Cardiac septum (tissue), 1 donor: ENCODE data around the gene NOL4L. TPM values are rescaled to one million over a fixed set of nuclear protein-coding genes. Genes with fewer than 3 reads are reported as not detected.

ENCODE experiments used
- DNase-seq: peaks from one replicate; pipeline ENCODE4 v3.0.0-alpha.2; 2020; ENCODE audit warnings: low spot score
- intact Hi-C: fragments of 100-400 bp; cut with DNase I; formaldehyde crosslinking; loops from one replicate; pipeline ENCODE4 v1.14.0; 2022
- total RNA-seq: library from RNA; stranded (reverse); fragmentation: NEBNext Ultra II Directional; extraction: Animal tissue kit (Norgen Biotek cat#: 25700); gene quantifications from one replicate; pipeline ENCODE4 v1.2.1, GENCODE V29; 2021
- donor health status: DM: no; HTN: no; CAD: no.

Gene NOL4L
- total RNA-seq, 1 donor from 2014 or later = 10.4 TPM

- intact Hi-C loops = loop anchor here (10.0 kb wide), 1 partner anchor 304 kb away; no protein-coding TSS in a partner anchor
- DNase-seq = no peak
These were observed 126.3 kb downstream of the NOL4L start for GRCh38 chr20:32458837-32459220.

- intact Hi-C loops = loop anchor here (10.0 kb wide), 1 partner anchor 303 kb away; no protein-coding TSS in a partner anchor
- DNase-seq = no peak
These were observed 126.9 kb downstream of the NOL4L start for GRCh38 chr20:32458061-32458836.

- DNase-seq = no peak
These were observed 127.6 kb downstream of the NOL4L start for GRCh38 chr20:32457479-32457986.

GRCh38 chr20:32456869-32457478, 128.2 kb downstream of the NOL4L start:
- DNase-seq = no peak
- intact Hi-C loops = loop anchor here (10.0 kb wide), 1 partner anchor 302 kb away; no protein-coding TSS in a partner anchor

More at GRCh38 chr20:32457479-32457986, 127.6 kb downstream of the NOL4L start:
- intact Hi-C loops = loop anchor here (10.0 kb wide), 1 partner anchor 303 kb away; no protein-coding TSS in a partner anchor

GRCh38 chr20:32455901-32456701, 129.0 kb downstream of the NOL4L start:
- intact Hi-C loops = loop anchor here (10.0 kb wide), 1 partner anchor 301 kb away; no protein-coding TSS in a partner anchor
- no peak for DNase-seq

DNA sequence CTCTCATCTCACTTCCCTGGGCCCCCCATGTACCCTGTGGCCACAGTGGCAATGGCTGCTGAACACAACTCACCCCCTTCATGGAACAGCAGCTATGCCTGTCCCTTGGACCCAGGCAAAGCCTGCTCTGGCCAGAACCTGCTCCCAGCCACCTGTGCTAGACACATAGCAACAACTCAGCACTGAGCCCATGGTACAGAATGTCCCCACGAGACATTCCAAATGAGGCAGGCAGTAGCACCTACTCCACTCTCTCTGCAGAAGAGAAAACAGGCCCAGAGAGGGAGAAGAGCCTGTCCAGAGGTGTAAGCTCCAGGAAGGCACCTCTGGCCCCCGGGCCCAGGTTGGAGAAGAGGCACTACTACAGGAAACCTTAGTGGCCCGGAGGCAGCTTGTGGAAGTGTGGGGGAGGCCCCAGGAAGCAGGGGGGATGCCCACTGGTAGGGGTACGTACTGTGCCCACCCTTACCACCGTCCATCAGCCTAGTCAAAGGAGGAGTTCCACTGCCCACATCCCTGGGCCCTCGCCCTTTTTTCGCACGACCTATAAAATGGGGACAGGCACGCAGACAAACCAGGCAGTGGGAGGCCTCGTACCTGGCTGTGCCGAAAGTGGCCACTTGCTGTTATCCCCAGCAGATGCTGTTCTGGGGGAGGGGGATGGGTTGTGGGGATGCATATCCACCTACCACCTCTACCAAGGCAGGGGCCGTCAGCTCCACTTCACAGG, 129.8 kb downstream of the NOL4L start:
- intact Hi-C loops = loop anchor here (10.0 kb wide), 1 partner anchor 301 kb away; no protein-coding TSS in a partner anchor

DNA sequence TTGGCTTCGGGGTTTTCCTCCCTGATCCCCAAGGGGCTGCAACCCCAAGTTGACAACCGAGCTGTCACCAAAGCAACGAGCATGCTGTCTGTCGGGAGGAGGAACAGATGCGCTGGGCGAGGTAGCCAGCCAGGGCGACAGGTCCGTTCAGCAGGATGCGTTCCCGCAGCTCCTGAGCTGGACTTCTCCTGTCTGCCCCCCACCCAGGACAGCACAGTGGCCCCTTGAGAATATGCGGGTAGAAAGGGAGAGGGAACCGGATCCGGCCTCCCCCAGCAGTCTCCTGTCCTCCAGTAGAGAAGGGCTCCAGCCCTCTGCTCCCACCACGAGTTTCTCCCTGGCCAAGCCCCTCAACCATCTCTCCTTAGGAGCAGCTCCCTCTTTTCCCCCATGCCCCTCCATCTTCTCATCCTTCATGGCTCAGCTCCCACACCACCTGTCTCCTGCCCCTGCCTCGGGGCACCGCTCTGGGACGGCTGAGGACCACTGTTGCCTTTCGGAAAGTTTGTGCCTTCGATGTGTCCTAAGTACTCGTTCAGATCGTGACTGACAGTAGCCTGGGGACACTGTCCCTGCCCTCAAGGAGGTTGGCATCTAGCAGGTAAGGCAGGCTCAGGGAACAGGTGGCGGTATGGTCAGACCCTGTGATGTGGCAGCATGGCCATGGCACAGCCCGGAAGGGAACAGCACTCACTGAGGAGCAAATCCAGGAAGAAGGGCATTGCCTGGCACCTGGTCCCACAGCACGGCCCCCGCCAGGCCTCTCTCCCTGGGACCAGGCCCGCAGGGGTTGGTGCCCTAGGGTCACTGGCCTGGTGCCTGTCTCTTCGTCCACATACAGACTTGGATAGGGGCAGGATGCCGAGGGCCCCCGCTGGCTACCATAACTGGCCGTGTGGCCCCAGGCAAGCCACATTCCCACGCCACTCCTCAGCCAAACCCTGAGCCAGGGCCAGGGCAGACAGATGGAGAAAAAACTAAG, 130.7 kb downstream of the NOL4L start:
- no peak for DNase-seq

More for the DNA sequence above, 129.8 kb downstream of the NOL4L start:
- no peak for DNase-seq

DNA sequence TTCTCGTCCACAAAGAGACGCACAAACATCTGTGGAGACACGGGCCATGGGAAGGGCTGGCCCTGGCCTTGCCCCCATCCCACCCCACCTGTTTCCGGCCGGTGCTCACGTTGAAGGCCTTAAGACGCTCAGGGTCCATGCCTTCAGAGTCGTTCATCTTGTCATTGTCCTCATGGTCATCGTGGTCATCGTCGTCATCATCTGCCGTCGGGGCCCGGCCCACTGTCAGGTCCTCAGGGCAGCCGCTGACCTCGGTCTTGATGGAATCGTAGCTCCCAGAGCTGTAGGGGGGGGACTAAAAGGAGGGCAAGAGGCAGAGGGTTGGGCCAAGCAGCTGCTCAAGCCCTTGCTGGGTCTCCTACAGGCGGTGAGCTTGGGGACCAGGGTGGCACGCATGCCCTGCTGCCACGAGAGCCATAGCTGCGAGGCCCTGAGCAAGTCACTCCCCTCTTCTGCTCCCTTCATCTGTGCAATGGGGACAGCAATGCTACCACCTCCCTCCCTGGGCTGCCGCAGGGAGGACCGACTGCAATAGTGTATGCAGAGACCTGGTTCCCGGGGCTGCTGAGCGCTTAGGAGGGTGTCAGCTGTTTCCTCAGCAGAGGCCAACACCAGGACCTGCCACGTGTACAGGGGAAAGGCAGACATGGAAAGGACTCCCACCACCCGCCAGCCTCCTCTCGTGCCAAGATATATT, 131.5 kb downstream of the NOL4L start:
- intact Hi-C loops = loop anchor here (10.0 kb wide), 1 partner anchor 299 kb away; no protein-coding TSS in a partner anchor
- no peak for DNase-seq

More for the DNA sequence above, 130.7 kb downstream of the NOL4L start:
- intact Hi-C loops = loop anchor here (10.0 kb wide), 1 partner anchor 300 kb away; no protein-coding TSS in a partner anchor

DNA sequence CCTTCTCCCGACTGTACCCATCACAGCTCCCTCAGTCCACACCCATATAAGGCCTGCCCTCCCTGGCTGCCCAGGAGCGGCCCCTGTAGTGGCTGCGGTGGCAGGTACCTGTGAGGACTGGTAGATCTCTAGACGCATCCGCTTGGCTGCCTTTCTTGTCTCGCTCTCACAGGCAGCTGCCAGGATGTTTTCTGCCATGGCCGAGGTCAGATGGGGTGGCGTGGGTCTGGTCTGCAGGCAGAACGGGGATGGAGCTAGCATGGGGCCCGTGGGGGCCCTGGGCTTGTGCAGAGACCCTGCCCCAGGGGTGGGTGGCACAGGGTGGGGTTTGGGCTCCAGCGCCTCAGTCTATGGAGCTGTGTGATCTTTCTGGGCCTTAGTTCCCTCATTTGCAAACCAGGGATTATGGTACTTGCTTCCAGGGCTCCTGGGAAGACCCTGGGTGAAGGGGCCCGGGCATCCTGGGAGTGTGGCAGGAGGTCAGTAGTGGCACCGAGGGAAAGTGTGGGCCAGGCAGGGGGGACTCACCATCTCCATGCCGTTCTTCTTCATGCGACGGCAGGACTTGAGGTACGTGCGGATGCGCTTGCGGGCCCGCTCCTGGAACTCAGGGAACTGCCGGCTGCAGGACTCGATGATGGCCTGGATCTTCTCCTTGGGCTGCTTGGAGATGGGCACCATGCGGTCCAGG, 132.2 kb downstream of the NOL4L start:
- intact Hi-C loops = loop anchor here (10.0 kb wide), 1 partner anchor 298 kb away; no protein-coding TSS in a partner anchor
- DNase-seq = no peak

GRCh38 chr20:32451682-32452461, 133.3 kb downstream of the NOL4L start:
- no peak for DNase-seq
- intact Hi-C loops = loop anchor here (10.0 kb wide), 1 partner anchor 297 kb away; no protein-coding TSS in a partner anchor

- intact Hi-C loops = loop anchor here (10.0 kb wide), 1 partner anchor 297 kb away; no protein-coding TSS in a partner anchor
- DNase-seq = no peak
These were observed 133.8 kb downstream of the NOL4L start for GRCh38 chr20:32451340-32451681.

- intact Hi-C loops = loop anchor here (10.0 kb wide), 1 partner anchor 296 kb away; no protein-coding TSS in a partner anchor
These were observed 134.6 kb downstream of the NOL4L start for GRCh38 chr20:32450484-32451061.

DNA sequence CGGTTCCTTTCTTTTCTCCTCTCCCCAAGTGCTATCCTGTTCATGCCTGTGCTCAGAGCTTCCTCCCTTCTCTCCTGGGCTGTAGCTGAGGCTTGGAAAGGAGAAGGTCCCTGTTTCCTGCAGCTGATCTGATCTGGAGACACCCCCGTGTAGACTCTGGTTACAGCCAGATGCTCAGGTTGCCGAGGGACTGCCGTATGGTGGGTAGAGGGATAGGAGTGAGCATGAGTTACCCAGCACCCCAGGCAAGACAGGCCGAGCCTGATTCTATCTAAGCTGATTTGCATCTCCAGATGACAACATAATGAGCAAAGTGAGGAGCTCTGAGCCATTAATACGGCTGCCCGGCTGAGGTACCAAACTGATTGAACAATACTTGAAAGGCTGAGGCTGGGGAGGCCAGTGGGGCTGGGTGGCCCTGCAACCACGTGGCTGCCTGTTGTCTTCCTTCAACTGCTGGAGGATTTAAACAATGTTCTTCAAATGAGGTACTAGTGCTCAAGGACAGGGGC, 135.2 kb downstream of the NOL4L start:
- no peak for DNase-seq
- intact Hi-C loops = loop anchor here (10.0 kb wide), 1 partner anchor 295 kb away; no protein-coding TSS in a partner anchor

More at GRCh38 chr20:32450484-32451061, 134.6 kb downstream of the NOL4L start:
- no peak for DNase-seq

DNA sequence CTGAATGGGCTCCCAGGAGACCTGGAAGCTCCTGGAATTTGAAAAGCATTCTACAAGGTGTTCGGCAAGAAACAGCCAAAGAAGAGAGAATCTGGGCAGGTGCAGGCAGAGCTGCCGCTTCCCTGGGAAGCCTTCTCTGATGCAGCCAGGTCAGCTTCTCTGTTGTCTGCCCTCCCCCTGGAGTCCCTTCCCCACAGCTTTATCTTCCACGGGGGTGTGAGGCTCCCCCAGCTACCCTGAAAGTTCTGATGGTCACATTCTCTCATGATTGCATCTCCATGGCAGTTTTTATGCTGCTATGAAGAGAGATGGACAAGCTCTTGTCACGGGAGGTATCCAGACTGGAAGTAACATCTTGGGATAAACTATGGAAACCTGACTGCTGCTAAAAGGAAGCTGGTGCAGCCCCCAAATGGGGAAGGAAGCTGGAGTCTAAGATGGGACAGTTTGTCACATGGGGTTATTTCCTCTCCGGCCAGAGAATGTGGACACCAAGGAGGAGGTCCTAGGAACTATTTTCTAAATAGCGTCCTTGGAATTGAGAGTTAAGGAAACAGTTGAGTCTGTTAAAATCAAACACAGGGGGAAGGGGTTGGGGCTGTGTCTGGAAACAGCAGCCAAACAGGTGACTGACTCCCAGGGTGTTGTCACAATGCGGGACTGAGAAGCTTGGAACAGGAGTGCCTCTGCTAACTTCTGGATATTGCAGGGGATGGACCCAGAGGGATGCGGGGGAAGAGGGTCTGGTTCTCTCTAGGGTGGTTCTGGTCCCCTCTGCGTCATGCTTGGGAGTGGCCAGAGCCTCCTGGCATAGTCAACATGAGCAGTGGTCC, 135.9 kb downstream of the NOL4L start:
- no peak for DNase-seq
- intact Hi-C loops = no loop called here
